Heart right ventricle (tissue), 16 donors: ENCODE results near the gene TSTD1. TPM values are rescaled to one million over a fixed set of nuclear protein-coding genes. Genes with fewer than 3 reads are reported as not detected.

ENCODE experiments used
- ATAC-seq, 8 donors: fragments of 200-7000 bp; cut with Tn5 transposase; one replicate each; pipeline ENCODE4 v1.9.1; 2020; ENCODE audit warnings: mild to moderate bottlenecking in 8 of 8, moderate library complexity in 8 of 8, moderate number of reproducible peaks in 1 of 8
- DNase-seq, 2 donors: peaks; one replicate each; pipeline ENCODE4 v3.0.0-alpha.2; 2020
- H3K27ac ChIP-seq, 10 donors: fragments of 200-600 bp; sonication (generic) in 2 of 10; one replicate each; pipeline versions ENCODE4 v1.5.0 to v1.8.0; 2020 to 2022; ENCODE audit warnings: mild to moderate bottlenecking in 3 of 10
- H3K27me3 ChIP-seq, 7 donors: fragments of 200-600 bp; one replicate each; pipeline ENCODE4 v1.8.0; 2021 to 2022; ENCODE audit warnings: mild to moderate bottlenecking in 2 of 7
- H3K36me3 ChIP-seq, 9 donors: fragments of 200-600 bp; sonication (generic) in 1 of 9; one replicate each; pipeline versions ENCODE4 v1.5.0 to v1.8.0; 2020 to 2022; ENCODE audit warnings: mild to moderate bottlenecking in 2 of 9
- H3K4me1 ChIP-seq, 9 donors: fragments of 200-600 bp; sonication (generic) in 1 of 9; one replicate each; pipeline versions ENCODE4 v1.5.0 to v1.8.0; 2020 to 2022; ENCODE audit warnings: mild to moderate bottlenecking in 4 of 9
- H3K4me3 ChIP-seq, 10 donors: fragments of 200-600 bp; sonication (generic) in 2 of 10; one replicate each; pipeline versions ENCODE4 v1.5.0 to v1.8.0; 2020 to 2022; ENCODE audit warnings: mild to moderate bottlenecking in 7 of 10, moderate library complexity in 2 of 10
- H3K9me3 ChIP-seq, 11 donors: fragments of 200-600 bp in 10 of 11; sonication (generic) in 2 of 11; one replicate each; pipeline versions ENCODE4 v1.5.0 to v1.8.0; 2013 to 2022; ENCODE audit warnings: mild to moderate bottlenecking in 2 of 11, control low read depth in 1 of 11, moderate library complexity in 1 of 11
- CTCF ChIP-seq, 9 donors: fragments of 200-600 bp; sonication (generic) in 2 of 9; IDR thresholded peaks; one replicate each; pipeline versions ENCODE4 v1.5.0 to v1.8.0; 2021 to 2022; ENCODE audit warnings: antibody characterized with exemption in 9 of 9, mild to moderate bottlenecking in 5 of 9, moderate library complexity in 1 of 9
- WGBS, 2 donors: extraction: QIAGEN DNeasy Blood & Tissue Kit; methylation state at CpG; one replicate each; pipeline ENCODE4 v1.1.7; 2013; ENCODE audit warnings: inconsistent platforms in 1 of 2; 5-methylcytosine and 5-hydroxymethylcytosine counted together
- intact Hi-C, 10 donors: fragments of 100-400 bp; cut with DNase I; formaldehyde crosslinking; loops; one replicate each; pipeline versions ENCODE4 v1.11.1 to v1.14.2; 2022
- polyA plus RNA-seq, 2 donors: library from polyadenylated mRNA; stranded (reverse); fragments of 200-250 nt; gene quantifications; one replicate each; pipeline ENCODE4 v1.2.3, GENCODE V29; 2013
- total RNA-seq, 10 donors: library from RNA; stranded (reverse); fragmentation: NEBNext Ultra II Directional in 3 of 10; extraction: Animal tissue kit (Norgen Biotek cat#: 25700) in 3 of 10; gene quantifications; one replicate each; pipeline versions ENCODE4 v1.2.1 to v1.2.4, GENCODE V29; 2021 to 2023
- donor health status: Arrhythmogenic right ventricular cardiomyopathy.
- donor health status: ischemic (EF 13 %, LVEDD 7.1; RV severe dilation, severe dysfunction).
- donor health status: healthy with polysubstance abuse.
- donor health status: DM: no; HTN: yes; CAD: no.
- donor health status: DM: no; HTN: no; CAD: no.
- donor health status: ischemic (EF 25% LVEDD 6.9; RV normal size, moderate dysfunction).
- donor health status: ischemic (EF 25% LVEDD 5.7; RV mildly dilated, moderate dysfunction).
- donor health status: healthy.
- donor health status: DM: yes; HTN: yes; CAD: no.
- donor health status: Ischemic cardiomyopathy.
- donor health status: ischemic (EF 35%, LVEDD 5.7; RV mildly dilated, moderate dysfunction).
- donor health status: nonischemic (EF 11% LVEDD 7.7; RV severe dilation, severe dysfunction).
- donor health status: DM: yes; HTN: yes; CAD: no.
- donor health status: PGD.
- donor health status: ischemic (EF 29% LVEDD 5.4; RV normal size, mild dysfunction).
- donor health status: nonischemic (EF 23%, LVEDD 6.1; RV moderate dilation, normal function).

TSTD1 gene
- total and polyA plus RNA-seq, 12 donors, result 8.0 to 18.0 (median 13.4) TPM

- intact Hi-C loops, result no loop called here
- H3K27ac ChIP-seq, result peak overlapping the region; percentile 80 to 95 (median 86)
- no peak for TF ChIP-seq CTCF (IDR thresholded peaks at IDR 0.05)
- peaks cover 0 to 59% (median 24%) of the 10 kb centered on the region in 9 donors for H3K4me1 ChIP-seq
- no peaks in the 10 kb centered on the region for H3K9me3 ChIP-seq
- no peaks in the 10 kb centered on the region for H3K36me3 ChIP-seq
- H3K27me3 ChIP-seq, result no peaks in the 10 kb centered on the region
- DNase-seq (no peak), ATAC-seq (peak in 2 of 8 donors; percentile 23 to 36)
- peak overlapping the region in 6 of 10 donors; percentile 21 to 43 (median 30) for H3K4me3 ChIP-seq
These were observed 25.7 kb downstream of the TSTD1 start for GRCh38 chr1:161013131-161013487.

DNA sequence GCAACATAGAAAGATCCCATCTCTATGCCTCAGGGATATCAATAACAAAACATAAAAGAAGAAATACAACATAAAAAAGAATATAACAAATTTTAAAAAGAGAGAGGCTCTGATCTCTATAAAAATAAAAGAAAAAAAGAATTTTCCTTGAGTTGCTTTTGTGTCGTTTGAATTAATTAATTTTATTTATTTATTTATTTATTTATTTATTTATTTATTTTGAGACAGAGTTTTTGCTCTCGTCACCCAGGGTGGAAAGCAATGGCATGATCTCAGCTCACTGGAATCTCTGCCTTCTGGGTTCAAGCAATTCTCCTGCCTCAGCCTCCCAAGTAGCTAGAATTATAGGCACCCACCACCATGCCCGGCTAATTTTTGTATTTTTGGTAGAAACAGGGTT is 26.3 kb downstream of the TSTD1 start:
- 90 to 95% methylated on average over 3 of the region's 3 CpGs for WGBS, 2 donors
- ATAC-seq (no peak), DNase-seq (no peak)
- peaks cover 0 to 52% (median 20%) of the 10 kb centered on the region in 9 donors for H3K4me1 ChIP-seq
- intact Hi-C loops, result no loop called here
- TF ChIP-seq CTCF (IDR thresholded peaks at IDR 0.05), result no peak
- H3K27me3 ChIP-seq, result no peaks in the 10 kb centered on the region
- H3K36me3 ChIP-seq, result no peaks in the 10 kb centered on the region
- no peaks in the 10 kb centered on the region for H3K9me3 ChIP-seq
- peak overlapping the region in 7 of 10 donors; percentile 81 to 95 (median 87) for H3K27ac ChIP-seq
- no peak overlapping the region for H3K4me3 ChIP-seq

GRCh38 chr1:161009602-161010211 is 29.1 kb downstream of the TSTD1 start:
- WGBS, 2 donors, result 85 to 86% methylated on average over 7 of the region's 7 CpGs
- Histone ChIP-seq H3K36me3 (no peaks in the 10 kb centered on the region), H3K27me3 (no peaks in the 10 kb centered on the region), H3K9me3 (no peaks in the 10 kb centered on the region), H3K27ac (no peak overlapping the region), H3K4me1 (peaks cover 0 to 37% (median 16%) of the 10 kb centered on the region in 9 donors), H3K4me3 (no peak overlapping the region)
- no peak for DNase-seq
- no peak for ATAC-seq
- intact Hi-C loops, result no loop called here
- no peak for TF ChIP-seq CTCF (IDR thresholded peaks at IDR 0.05)

- 61 to 67% methylated on average over 4 of the region's 4 CpGs for WGBS, 2 donors
- Histone ChIP-seq H3K4me1 (peaks cover 0 to 30% (median 10%) of the 10 kb centered on the region in 9 donors), H3K36me3 (no peaks in the 10 kb centered on the region), H3K27me3 (no peaks in the 10 kb centered on the region), H3K4me3 (no peak overlapping the region), H3K9me3 (no peaks in the 10 kb centered on the region), H3K27ac (no peak overlapping the region)
- DNase-seq (no peak), ATAC-seq (no peak)
- intact Hi-C loops, result no loop called here
- no peak for TF ChIP-seq CTCF (IDR thresholded peaks at IDR 0.05)
These were observed 29.8 kb downstream of the TSTD1 start for GRCh38 chr1:161008869-161009510.
